Measurements from ENCODE around the gene UBAC1. TPM values are rescaled to one million over a fixed set of nuclear protein-coding genes. Genes with fewer than 3 reads are reported as not detected.

The UBAC1 gene
- total RNA-seq, 1 experiment from 2014 or later, result 55.4 TPM

GRCh38 chr9:135931349-135931820 is 29.8 kb downstream of the UBAC1 start:
- POLR2A ChIA-PET, result no interaction called here
- no peak overlapping the region for H3K27ac Mint-ChIP-seq (ENCODE audit: unreplicated experiment)
- intact Hi-C loops (cut with micrococcal nuclease; ENCODE audit: unreplicated experiment), result no loop called here
- H3K4me3 Mint-ChIP-seq (ENCODE audit: unreplicated experiment), result no peak overlapping the region
- no peaks in the 10 kb centered on the region for H3K27me3 Mint-ChIP-seq (ENCODE audit: insufficient read depth, unreplicated experiment)
- Histone ChIP-seq H3K36me3 (ENCODE audit: control insufficient read depth, insufficient read depth, low read length) (no peaks in the 10 kb centered on the region), H3K4me1 (no peaks in the 10 kb centered on the region), H3K9me3 (no peaks in the 10 kb centered on the region), H3K27me3 (replicated peaks; ENCODE audit: control insufficient read depth, insufficient read depth, low read length) (no peaks in the 10 kb centered on the region), H3K4me3 (ENCODE audit: low read depth, low read length) (no peak overlapping the region)
- no peaks in the 10 kb centered on the region for H3K9me3 Mint-ChIP-seq (ENCODE audit: unreplicated experiment)
- peaks cover 64% of the 10 kb centered on the region for H3K36me3 Mint-ChIP-seq (ENCODE audit: insufficient read depth, unreplicated experiment)
- no peaks in the 10 kb centered on the region for H3K4me1 Mint-ChIP-seq (ENCODE audit: low read depth, unreplicated experiment)
- TF ChIP-seq CTCF (IDR thresholded peaks at IDR 0.05; ENCODE audit: insufficient read depth in 1 of 2, low read depth in 1 of 2, low read length in 1 of 2, severe bottlenecking in 1 of 2, unreplicated experiment in 1 of 2), result no peak
- CTCF ChIA-PET, result no interaction called here
- no peak for DNase-seq
- BruUV-seq (replicated peaks), result no TSS peak

- H3K4me3 ChIP-seq (ENCODE audit: low read depth, low read length), result no peak overlapping the region
- H3K36me3 ChIP-seq (ENCODE audit: control insufficient read depth, insufficient read depth, low read length), result no peaks in the 10 kb centered on the region; the same call in 1 of the 2 replicates
- Mint-ChIP-seq H3K36me3 (ENCODE audit: insufficient read depth, unreplicated experiment) (peaks cover 64% of the 10 kb centered on the region), H3K27me3 (ENCODE audit: insufficient read depth, unreplicated experiment) (no peaks in the 10 kb centered on the region), H3K4me1 (ENCODE audit: low read depth, unreplicated experiment) (no peaks in the 10 kb centered on the region), H3K27ac (ENCODE audit: unreplicated experiment) (no peak overlapping the region), H3K9me3 (ENCODE audit: unreplicated experiment) (no peaks in the 10 kb centered on the region), H3K4me3 (ENCODE audit: unreplicated experiment) (no peak overlapping the region)
- no TSS peak for BruUV-seq (replicated peaks)
- no peaks in the 10 kb centered on the region for H3K4me1 ChIP-seq
- POLR2A ChIA-PET, result no interaction called here
- no peak for TF ChIP-seq CTCF (IDR thresholded peaks at IDR 0.05; ENCODE audit: insufficient read depth in 1 of 2, low read depth in 1 of 2, low read length in 1 of 2, severe bottlenecking in 1 of 2, unreplicated experiment in 1 of 2)
- no peaks in the 10 kb centered on the region for H3K27me3 ChIP-seq (replicated peaks; ENCODE audit: control insufficient read depth, insufficient read depth, low read length)
- H3K9me3 ChIP-seq, result no peaks in the 10 kb centered on the region
- intact Hi-C loops (cut with micrococcal nuclease; ENCODE audit: unreplicated experiment), result no loop called here
- CTCF ChIA-PET, result no interaction called here
- no peak for DNase-seq
Observed at GRCh38 chr9:135930446-135931345, 30.5 kb downstream of the UBAC1 start.

- Histone ChIP-seq H3K4me1 (no peaks in the 10 kb centered on the region), H3K9me3 (no peaks in the 10 kb centered on the region), H3K27me3 (replicated peaks; ENCODE audit: control insufficient read depth, insufficient read depth, low read length) (no peaks in the 10 kb centered on the region), H3K4me3 (ENCODE audit: low read depth, low read length) (no peak overlapping the region), H3K36me3 (ENCODE audit: control insufficient read depth, insufficient read depth, low read length) (no peaks in the 10 kb centered on the region; the same call in 1 of the 2 replicates)
- Mint-ChIP-seq H3K27me3 (ENCODE audit: insufficient read depth, unreplicated experiment) (no peaks in the 10 kb centered on the region), H3K4me3 (ENCODE audit: unreplicated experiment) (no peak overlapping the region), H3K9me3 (ENCODE audit: unreplicated experiment) (no peaks in the 10 kb centered on the region), H3K27ac (ENCODE audit: unreplicated experiment) (no peak overlapping the region), H3K4me1 (ENCODE audit: low read depth, unreplicated experiment) (no peaks in the 10 kb centered on the region), H3K36me3 (ENCODE audit: insufficient read depth, unreplicated experiment) (peaks cover 64% of the 10 kb centered on the region)
- CTCF ChIA-PET, result no interaction called here
- no peak for TF ChIP-seq CTCF (IDR thresholded peaks at IDR 0.05; ENCODE audit: insufficient read depth in 1 of 2, low read depth in 1 of 2, low read length in 1 of 2, severe bottlenecking in 1 of 2, unreplicated experiment in 1 of 2)
- intact Hi-C loops (cut with micrococcal nuclease; ENCODE audit: unreplicated experiment), result no loop called here
- POLR2A ChIA-PET, result no interaction called here
- DNase-seq, result no peak
- no TSS peak for BruUV-seq (replicated peaks)
Observed at GRCh38 chr9:135929656-135930445, 31.3 kb downstream of the UBAC1 start.

Measured in Caco-2 (cell line).